Hematopoietic multipotent progenitor cell treated with erythropoietin and hydrocortisone succinate and interleukin-3 and kit ligand, for 6 days (in vitro differentiated cells): ENCODE data around the gene SNX14.

Experiments used
- DNase-seq: peaks from one replicate; pipeline ENCODE4 v3.0.0-alpha.2; 2015

SNX14 gene

GRCh38 chr6:85498596-85499258 lies 94.9 kb downstream of the SNX14 start:
- peak; percentile 47 for DNase-seq

DNA sequence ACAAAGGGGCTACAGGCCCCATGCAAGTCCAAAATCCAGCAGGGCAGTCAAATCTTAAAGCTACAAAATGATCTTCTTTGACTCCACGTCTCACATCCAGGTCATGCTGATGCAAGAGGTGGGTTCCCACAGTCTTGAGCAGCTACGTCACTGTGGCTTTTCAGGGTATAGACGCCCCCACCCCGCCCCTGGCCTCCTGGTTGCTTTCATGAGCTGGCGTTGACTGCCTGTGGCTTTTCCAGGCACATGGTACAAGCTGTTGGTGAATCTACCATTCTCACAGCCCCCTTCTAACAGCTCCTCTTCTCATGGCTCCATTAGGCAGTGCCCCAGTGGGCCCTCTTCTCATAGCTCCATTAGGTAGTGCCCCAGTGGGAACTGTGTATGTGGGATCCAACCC lies 96.8 kb downstream of the SNX14 start:
- no peak for DNase-seq

GRCh38 chr6:85496009-85496579 lies 97.6 kb downstream of the SNX14 start:
- DNase-seq, result no peak

GRCh38 chr6:85494547-85495536 lies 98.8 kb downstream of the SNX14 start:
- no peak for DNase-seq

- no peak for DNase-seq
These were observed 100.3 kb downstream of the SNX14 start for GRCh38 chr6:85493389-85493788.

GRCh38 chr6:85490516-85491248 lies 103.0 kb downstream of the SNX14 start:
- DNase-seq, result no peak

- DNase-seq, result no peak
These were observed 108.7 kb downstream of the SNX14 start for GRCh38 chr6:85484948-85485347.

GRCh38 chr6:85483846-85484245 lies 109.8 kb downstream of the SNX14 start:
- DNase-seq, result peak; percentile 65

GRCh38 chr6:85482905-85483700 lies 110.6 kb downstream of the SNX14 start:
- peak; percentile 79 for DNase-seq

DNA sequence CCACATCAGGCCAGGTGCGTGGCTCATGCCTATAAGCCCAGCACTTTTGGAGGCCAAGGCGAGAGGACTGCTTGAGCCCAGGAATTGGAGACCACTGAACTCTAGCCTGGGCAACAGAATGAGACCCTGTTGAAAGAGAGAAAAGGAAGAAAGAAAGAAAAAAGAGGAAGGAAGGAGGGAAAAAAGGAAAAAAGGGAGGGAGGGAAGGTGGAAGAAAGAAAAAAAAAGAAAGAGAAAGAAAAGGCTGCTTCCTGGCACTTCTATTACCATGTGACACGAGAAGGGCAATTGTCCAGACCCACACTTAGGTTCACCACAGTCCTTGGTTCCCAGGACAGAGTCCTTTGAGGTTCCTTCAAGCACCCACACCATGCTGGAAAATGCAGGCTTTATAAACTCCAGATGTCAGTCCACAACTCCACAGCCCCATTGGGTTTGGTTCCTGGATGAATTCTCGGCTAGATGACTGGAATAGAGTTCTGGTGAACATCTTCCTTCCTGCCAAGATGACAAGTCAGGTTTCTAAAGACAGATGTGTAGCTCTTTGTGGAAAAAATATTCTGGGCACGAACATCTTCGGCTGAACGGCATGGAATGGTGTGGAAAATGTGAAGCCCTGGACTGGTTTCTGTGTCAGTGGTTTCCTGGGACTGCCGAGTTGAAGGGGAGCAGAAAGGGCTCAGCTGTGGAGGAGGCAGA lies 111.3 kb downstream of the SNX14 start:
- DNase-seq, result no peak

DNA sequence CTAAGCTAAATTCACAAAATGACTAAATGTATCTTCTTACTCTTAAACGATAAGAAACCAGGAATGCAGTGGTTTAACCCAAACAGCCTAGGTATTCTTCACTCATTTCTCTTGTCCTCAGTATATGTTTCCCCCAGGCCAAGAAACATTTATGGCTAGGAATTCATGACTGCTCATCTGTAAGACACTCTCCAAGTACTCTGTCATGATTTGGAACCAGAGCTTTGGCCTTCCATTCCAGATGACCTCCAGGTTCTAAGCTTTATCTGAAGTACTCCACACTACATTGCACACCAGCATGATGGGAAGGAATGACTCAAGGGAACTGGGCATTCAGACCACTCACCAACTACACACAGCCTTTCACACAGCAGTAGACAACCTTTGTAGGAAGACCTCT lies 114.5 kb downstream of the SNX14 start:
- no peak for DNase-seq

DNA sequence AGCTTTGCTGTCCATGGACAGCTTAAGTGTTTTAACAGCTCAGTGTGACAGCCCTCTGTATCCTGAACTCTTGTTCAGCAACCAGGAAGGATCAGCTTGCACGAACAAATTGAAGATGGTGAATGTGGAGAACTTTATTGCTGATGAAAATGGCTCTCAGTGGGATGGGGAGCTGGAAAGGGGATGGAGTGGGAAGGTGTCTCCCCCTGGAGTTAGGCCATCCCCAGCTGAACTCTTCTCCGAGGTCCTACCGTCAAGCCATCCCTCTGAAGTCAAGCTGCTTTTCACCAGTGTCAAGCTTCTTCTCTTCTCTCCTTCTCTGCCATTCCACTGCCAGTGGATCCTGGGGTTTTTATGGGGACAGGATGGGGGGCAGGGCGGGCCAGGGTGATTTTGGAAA lies 117.1 kb downstream of the SNX14 start:
- DNase-seq, result no peak

DNA sequence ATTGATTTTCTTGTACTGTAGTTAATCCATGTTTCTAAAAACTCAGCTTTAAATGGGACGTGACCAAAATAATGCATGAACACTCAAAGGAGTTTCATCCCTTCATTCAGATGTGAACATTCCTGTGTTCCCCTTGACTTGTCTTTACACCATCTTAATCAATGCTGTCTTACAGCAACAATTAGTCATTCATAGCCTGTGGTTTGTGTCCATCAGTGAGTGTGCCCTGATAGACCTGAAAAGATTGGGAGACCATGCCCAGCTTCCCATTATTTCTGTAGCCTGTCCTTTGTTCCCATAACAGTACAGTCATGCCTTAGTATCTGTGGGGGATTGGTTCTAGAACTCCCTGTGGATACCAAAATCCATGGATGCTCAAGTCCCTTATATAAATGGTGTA lies 119.9 kb downstream of the SNX14 start:
- no peak for DNase-seq

DNA sequence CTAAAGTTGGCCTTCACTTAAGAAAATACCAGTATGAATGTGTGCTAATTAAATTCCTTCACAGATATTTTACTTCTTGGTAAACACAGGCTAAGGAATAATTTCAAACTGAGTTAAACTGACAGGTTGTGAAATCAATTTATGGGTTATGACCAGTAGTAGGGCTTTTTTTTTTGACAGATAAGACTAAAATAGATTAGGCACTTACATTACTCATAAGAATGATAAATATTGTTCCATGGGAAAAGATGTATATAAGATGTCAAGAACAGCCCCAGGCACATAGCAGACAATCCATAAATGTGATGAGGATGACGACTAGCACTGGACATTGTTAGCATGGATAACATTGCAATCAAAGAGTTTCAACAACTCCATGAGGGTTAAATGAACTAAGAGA lies 120.9 kb downstream of the SNX14 start:
- no peak for DNase-seq

DNA sequence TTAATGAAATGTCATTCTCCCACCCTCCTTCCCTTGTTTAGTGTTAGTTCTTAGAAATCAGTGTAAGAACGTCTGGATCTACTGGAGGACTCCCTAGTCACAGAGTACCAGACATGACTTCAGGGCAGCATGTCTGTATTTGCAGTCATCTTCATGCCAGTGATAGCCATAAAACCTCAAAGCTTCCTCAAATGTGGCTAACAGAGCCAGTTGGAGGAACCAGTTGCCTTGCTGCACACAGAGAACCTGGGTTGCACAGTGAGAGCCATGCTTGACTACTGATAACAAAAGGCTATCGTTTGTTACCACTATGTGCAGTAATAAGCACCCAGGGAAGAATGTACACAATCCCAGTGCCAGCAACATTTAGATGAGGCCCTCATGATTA lies 123.6 kb downstream of the SNX14 start:
- DNase-seq, result peak; percentile 53

- no peak for DNase-seq
These were observed 124.2 kb downstream of the SNX14 start for GRCh38 chr6:85469276-85470022.

DNA sequence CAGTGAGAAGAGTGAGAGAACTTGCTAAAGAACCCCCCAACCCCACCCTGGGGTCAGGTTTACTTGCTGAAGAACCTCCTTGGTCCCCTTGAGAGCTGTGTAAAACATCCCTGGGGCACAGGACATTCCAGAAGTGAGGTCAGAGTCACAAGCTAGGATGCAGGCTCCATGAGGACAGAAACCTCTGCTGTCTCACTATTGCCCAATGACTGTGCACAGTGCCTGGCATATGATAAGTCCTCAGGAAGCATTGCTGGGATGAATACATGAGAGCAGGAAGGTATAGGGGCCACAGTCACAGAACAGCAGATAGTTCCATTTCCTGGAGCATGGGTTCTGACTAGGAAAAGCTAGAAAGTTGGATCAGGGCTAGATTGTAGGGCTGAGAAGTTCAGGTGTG lies 125.3 kb downstream of the SNX14 start:
- DNase-seq, result no peak

- no peak for DNase-seq
These were observed 127.9 kb downstream of the SNX14 start for GRCh38 chr6:85465762-85466161.

DNA sequence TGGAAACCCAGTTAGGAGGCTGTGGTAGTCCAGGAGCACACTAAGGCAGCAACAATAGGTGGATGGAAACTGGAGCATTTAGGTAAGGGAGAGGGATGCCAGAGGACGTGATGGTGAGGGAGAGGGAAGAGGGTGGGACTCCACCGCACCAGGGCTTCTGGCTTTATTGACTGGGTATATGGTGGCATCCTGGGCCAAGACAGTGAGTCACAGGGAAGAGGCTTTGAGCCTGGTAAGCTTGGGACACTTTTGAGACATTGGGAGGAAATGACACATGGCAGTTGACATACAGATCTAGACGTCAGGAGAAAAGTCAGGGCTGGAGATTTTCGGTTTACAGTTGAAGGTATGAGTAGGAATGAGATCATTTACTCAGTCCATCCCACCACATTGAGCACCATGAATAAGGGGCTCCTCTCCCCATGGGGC lies 128.9 kb downstream of the SNX14 start:
- DNase-seq, result no peak

DNA sequence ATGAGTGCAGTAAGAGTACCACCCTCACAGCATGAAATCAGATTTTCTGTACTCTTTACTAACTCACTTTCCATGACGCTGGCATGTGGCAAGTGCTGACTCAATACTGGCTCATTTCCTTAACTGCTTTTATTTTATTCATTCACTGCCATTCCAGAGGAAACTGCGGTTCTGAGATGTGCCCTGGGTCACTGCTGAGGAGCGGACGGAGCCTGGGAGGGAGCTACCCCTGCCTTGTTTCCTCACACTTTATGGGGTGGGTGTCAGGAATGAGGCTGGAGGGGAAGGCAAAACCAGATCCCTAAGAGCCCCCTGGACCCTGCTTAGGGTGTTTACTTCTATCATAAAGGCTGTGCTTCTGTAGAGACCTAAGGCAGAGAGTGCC lies 129.4 kb downstream of the SNX14 start:
- DNase-seq, result no peak
